Tibial artery (tissue), 4 donors: ENCODE results near the gene G3BP2.

Source experiments
- DNase-seq, 2 donors: peaks; one replicate each; pipeline ENCODE4 v3.0.0-alpha.2; 2019
- H3K27ac ChIP-seq, 2 donors: fragments of 200-600 bp; sonication (generic) in 1 of 2; 1 replicate in 1 of 2; 2 replicates in 1 of 2; pipeline ENCODE4 v1.5.1; 2018 to 2019; ENCODE audit warnings: mild to moderate bottlenecking in 1 of 2
- H3K27me3 ChIP-seq, 2 donors: fragments of 200-600 bp; sonication (generic) in 1 of 2; one replicate each; pipeline versions ENCODE4 v1.5.1 to v1.6.0; 2016 to 2019
- H3K36me3 ChIP-seq, 3 donors: fragments of 200-600 bp; sonication (generic) in 2 of 3; one replicate each; pipeline ENCODE4 v1.5.1; 2016 to 2019; ENCODE audit warnings: mild to moderate bottlenecking in 2 of 3
- H3K4me1 ChIP-seq, 4 donors: fragments of 200-600 bp; sonication (generic) in 2 of 4; 1 replicate in 3 of 4; 2 replicates in 1 of 4; pipeline ENCODE4 v1.5.1; 2016 to 2019
- H3K4me3 ChIP-seq, 2 donors: fragments of 200-600 bp; sonication (generic) in 1 of 2; 1 replicate in 1 of 2; 2 replicates in 1 of 2; pipeline ENCODE4 v1.5.1; 2018 to 2019; ENCODE audit warnings: mild to moderate bottlenecking in 2 of 2
- H3K9me3 ChIP-seq, 3 donors: fragments of 200-600 bp; sonication (generic) in 1 of 3; one replicate each; pipeline ENCODE4 v1.5.1; 2016 to 2019
- intact Hi-C: fragments of 100-400 bp; cut with DNase I; formaldehyde crosslinking; loops from one replicate; pipeline ENCODE4 v1.15.0; 2023; ENCODE audit warnings: low total_unique reads
- TF ChIP-seq, protein P1 (sequence below), 2 experiments: fragments of 200-600 bp in 1 of 2; fragments of 450-650 bp in 1 of 2; IDR thresholded peaks; one replicate each; pipeline ENCODE4 v1.5.1; 2017 to 2019; ENCODE audit warnings: antibody characterized with exemption in 2 of 2, mild to moderate bottlenecking in 1 of 2, moderate library complexity in 1 of 2

The G3BP2 gene

DNA sequence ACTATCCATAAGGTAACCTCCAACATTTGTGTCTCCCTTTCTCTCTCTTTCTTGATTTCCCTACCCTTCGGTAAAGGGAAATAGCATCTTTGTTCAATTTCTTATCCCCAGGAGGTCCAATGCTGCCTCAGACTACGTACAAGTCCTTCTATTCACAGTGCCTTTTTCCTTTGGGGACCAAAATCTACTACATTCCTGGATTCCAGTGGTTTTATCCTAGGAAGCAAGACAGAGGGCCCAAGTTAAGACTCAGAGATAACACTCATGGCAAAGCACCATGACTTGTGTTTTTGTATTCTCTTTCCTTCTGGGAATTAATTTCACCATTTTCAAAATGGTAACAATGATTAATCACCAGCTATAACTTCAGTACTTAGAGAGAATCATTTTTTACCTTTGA lies 10.6 kb downstream of the G3BP2 start:
- intact Hi-C loops = no loop called here
- peaks cover 0 to 20% (median 5%) of the 10 kb centered on the region in 4 donors for H3K4me1 ChIP-seq
- peaks cover 17 to 30% (median 21%) of the 10 kb centered on the region in 3 donors for H3K36me3 ChIP-seq
- DNase-seq = no peak
- no peaks in the 10 kb centered on the region for H3K27me3 ChIP-seq
- no peak overlapping the region for H3K4me3 ChIP-seq
- no peaks in the 10 kb centered on the region for H3K9me3 ChIP-seq
- TF ChIP-seq, protein P1, sequence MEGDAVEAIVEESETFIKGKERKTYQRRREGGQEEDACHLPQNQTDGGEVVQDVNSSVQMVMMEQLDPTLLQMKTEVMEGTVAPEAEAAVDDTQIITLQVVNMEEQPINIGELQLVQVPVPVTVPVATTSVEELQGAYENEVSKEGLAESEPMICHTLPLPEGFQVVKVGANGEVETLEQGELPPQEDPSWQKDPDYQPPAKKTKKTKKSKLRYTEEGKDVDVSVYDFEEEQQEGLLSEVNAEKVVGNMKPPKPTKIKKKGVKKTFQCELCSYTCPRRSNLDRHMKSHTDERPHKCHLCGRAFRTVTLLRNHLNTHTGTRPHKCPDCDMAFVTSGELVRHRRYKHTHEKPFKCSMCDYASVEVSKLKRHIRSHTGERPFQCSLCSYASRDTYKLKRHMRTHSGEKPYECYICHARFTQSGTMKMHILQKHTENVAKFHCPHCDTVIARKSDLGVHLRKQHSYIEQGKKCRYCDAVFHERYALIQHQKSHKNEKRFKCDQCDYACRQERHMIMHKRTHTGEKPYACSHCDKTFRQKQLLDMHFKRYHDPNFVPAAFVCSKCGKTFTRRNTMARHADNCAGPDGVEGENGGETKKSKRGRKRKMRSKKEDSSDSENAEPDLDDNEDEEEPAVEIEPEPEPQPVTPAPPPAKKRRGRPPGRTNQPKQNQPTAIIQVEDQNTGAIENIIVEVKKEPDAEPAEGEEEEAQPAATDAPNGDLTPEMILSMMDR (IDR thresholded peaks at IDR 0.05) = no peak
- no peak overlapping the region for H3K27ac ChIP-seq

DNA sequence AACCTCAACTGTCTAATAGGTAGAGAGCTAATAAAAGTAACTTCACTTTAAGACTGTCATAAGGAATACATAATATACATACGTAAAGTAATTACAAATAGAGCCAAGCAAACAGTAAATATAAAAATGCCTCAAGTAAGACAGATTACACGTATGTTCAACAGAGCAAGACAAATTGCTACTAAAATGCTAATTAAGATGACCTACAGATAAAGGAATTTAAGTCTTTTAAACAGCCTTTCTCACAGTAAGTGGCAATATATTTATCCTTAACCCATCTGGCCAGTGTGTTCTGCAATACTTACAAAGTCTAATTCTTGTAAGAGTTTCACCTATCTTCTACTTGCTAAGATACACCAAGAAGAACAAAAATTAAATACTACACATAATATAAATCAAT lies 12.7 kb downstream of the G3BP2 start:
- Histone ChIP-seq H3K9me3 (no peaks in the 10 kb centered on the region), H3K27me3 (no peaks in the 10 kb centered on the region), H3K27ac (no peak overlapping the region), H3K4me1 (peaks cover 0 to 10% (median 3%) of the 10 kb centered on the region in 4 donors), H3K4me3 (no peak overlapping the region), H3K36me3 (peaks cover 30 to 48% (median 30%) of the 10 kb centered on the region in 3 donors)
- intact Hi-C loops = no loop called here
- TF ChIP-seq, protein P1 (IDR thresholded peaks at IDR 0.05) = no peak
- no peak for DNase-seq

DNA sequence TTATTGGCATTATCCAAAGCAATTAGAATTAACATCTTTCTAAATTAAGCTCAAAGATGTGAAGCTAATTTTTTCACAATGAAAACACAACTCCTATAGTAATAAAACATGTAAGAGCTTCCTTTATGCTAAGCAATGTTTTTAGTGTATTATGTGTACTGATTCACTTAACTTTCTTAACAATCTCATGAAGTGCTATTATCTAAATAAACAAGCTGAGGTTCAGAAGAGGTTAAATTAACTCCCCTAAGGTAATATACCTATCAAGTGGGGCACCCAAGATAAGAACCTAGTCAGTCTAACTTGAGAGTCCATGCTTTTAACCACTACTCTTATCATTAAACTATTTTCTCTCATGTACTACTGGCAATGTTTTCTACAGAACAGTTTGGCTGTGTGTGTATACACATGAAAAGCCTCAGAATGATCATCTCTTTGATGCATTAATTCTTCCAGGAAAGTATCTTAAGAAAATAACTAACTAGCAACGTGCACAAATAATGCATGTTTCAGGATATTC lies 13.6 kb downstream of the G3BP2 start:
- no peak for DNase-seq
- TF ChIP-seq, protein P1 (IDR thresholded peaks at IDR 0.05) = no peak
- Histone ChIP-seq H3K4me3 (no peak overlapping the region), H3K4me1 (peaks cover 0 to 2% (median 0%) of the 10 kb centered on the region in 4 donors), H3K9me3 (no peaks in the 10 kb centered on the region), H3K36me3 (peaks cover 37 to 57% (median 38%) of the 10 kb centered on the region in 3 donors), H3K27ac (no peak overlapping the region), H3K27me3 (no peaks in the 10 kb centered on the region)
- intact Hi-C loops = loop anchor here (10.0 kb wide), 1 partner anchor 145 kb away; no protein-coding TSS in a partner anchor

DNA sequence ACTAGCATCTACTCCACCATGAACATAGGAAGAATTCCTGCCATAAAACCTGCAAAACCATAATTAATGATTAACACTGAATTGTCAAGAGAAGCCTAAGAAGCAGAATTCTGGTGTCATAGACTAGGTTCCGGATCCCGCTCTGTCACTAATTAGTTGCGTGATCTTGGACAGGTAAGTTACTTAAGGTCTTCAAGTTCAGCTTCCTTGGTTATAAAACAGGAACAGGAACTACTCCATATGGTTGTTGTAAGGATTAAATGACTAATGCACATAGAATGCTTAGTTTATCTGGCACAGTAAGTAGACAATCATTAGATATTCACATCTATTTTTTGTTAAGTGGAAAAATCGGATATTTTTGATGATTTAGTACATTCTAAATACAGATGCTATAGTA lies 14.3 kb downstream of the G3BP2 start:
- intact Hi-C loops = loop anchor here (10.0 kb wide), 1 partner anchor 146 kb away; no protein-coding TSS in a partner anchor
- Histone ChIP-seq H3K27ac (no peak overlapping the region), H3K36me3 (peaks cover 44 to 64% (median 45%) of the 10 kb centered on the region in 3 donors)

DNA sequence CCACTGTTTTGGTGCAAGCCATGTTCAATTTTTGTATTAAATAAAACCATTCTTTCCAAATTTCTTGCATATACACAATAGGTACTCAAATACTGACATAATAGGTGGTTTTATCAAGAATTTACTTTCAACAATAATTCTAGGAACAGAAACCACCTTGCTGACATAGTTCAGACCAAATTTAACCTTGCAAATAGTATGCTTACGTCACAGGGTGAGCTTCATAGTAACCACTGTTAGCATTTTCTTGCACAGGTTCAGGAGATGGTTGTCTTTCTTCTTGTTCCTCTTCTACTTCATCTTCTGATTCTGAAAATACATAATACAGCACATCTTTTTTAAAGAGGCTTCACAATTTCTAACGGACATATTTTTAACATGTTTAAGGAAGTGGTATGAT lies 17.6 kb downstream of the G3BP2 start:
- H3K9me3 ChIP-seq = no peaks in the 10 kb centered on the region
- TF ChIP-seq, protein P1 (IDR thresholded peaks at IDR 0.05) = no peak
- DNase-seq = no peak
- H3K27ac ChIP-seq = no peak overlapping the region
- H3K36me3 ChIP-seq = peaks cover 49 to 79% (median 64%) of the 10 kb centered on the region in 3 donors
- H3K4me3 ChIP-seq = no peak overlapping the region
- no peaks in the 10 kb centered on the region for H3K27me3 ChIP-seq
- intact Hi-C loops = loop anchor here (10.0 kb wide), 1 partner anchor 149 kb away; no protein-coding TSS in a partner anchor
- H3K4me1 ChIP-seq = no peaks in the 10 kb centered on the region

More for the DNA sequence above, 14.3 kb downstream of the G3BP2 start:
- Histone ChIP-seq H3K4me1 (no peaks in the 10 kb centered on the region), H3K27me3 (no peaks in the 10 kb centered on the region), H3K9me3 (no peaks in the 10 kb centered on the region), H3K4me3 (no peak overlapping the region)
- DNase-seq = no peak
- TF ChIP-seq, protein P1 (IDR thresholded peaks at IDR 0.05) = no peak
